Islet of Langerhans (tissue), 1 donor: ENCODE results near the gene AGBL5.
"Not testable (repeated sequence)": the region's sequence is repeated elsewhere in the genome, so short reads cannot be mapped to it uniquely, and the experiment has no call there.

Source experiments
- FAIRE-seq: peaks from one replicate; lab custom pipeline; 2011; peaks lifted over from hg19 to GRCh38; lab: Jason Lieb, UNC

Gene AGBL5

DNA sequence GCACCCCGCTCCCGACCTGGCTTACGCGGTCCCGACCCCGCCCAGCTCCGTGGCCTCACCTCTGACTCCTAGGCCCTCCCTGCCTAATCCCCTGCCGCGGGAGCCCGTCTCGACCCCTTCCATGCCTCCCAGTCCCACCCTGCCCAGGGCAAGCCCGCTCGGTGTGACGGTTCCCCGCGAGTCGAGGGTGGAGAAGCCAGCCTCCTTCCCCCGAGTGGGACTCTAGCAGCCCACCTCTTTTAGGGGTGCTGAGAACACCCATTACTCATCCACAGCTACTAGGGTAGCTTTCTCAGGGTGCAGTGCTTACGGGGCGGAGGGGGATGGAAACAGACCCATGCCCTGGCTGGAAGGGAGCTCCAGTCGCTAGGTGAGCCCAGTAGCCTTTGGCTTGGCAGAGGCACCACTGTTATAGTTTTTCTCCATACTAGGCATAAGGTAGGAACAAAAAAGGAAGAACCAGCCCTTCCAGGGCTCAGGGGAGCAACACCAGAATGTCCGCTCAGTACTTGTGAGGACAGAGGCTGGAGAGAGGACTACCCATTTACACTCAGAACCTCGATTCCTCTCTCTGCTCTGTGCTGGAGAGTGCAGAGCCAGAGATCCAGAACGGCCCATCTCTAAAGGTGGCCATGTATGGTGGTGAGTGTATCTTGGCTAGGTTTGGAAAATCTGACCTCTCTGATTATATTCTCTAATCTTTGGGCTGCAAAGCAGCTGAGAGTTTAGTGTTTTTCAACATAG, 606 bp downstream of the AGBL5 start:
- FAIRE-seq: no peak

DNA sequence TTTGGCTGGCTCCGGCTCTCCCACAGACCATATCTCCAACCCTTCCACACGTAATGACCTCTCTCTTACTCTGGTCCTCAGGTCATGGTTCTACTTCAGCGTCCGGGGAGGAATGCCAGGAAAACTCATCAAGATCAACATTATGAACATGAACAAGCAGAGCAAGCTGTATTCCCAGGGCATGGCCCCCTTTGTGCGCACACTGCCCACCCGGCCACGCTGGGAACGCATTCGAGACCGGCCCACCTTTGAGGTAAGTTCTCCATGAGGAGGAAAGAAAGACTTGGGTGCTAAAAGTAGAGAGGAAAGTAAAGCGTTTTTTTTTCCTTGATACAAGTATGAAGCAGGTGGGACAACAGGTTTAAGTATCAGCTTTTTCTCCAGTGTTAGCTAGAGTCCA, 1.9 kb downstream of the AGBL5 start:
- no peak for FAIRE-seq

DNA sequence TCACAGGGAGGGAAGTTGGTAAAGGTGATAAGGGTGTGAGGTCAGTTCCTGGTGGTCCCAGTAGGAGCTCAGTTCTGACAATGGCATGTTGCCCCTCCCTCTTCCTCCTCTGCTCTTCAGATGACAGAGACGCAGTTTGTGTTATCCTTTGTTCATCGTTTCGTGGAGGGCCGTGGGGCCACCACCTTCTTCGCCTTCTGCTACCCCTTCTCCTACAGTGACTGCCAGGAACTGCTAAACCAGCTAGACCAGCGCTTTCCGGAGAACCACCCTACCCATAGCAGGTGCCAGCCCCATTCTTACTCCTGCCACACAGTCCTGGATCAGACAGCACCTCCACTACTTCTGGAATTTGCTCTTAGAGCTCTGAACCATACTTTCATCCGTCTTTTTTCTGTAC, 2.3 kb downstream of the AGBL5 start:
- FAIRE-seq: no peak

DNA sequence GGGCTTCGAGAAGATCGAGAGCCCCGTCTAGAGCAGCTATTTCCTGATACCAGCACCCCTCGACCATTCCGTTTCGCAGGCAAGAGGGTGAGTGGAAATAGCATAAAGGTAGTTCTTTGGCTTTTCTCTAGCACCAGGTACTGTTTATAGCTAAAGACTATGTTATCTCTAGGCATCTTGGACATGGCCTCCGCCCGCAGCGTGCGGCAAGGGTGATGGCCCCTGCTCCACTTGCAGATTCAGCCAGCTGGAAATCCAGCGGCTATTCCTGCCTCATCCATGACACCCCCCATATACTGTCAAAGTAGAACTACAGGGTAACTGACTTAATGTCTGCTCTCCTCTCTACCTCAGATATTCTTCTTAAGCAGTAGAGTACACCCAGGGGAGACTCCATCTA, 3.3 kb downstream of the AGBL5 start:
- FAIRE-seq: no peak

DNA sequence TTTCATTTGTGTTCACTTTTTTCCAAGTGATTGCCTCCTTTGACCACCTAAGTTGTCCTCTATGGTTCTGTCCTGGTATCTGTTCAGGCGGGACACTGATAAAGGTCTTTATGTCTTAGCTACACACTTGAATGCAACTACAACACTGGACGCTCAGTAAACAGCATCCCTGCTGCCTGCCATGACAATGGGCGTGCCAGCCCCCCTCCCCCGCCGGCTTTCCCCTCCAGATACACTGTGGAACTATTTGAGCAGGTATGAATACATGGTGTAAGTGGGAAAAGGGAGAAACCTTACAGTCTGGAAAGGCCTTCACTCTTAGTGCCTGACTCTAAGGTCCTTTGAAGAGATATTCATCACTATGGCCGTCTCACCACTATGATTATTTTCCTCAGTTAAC, 5.7 kb downstream of the AGBL5 start:
- no peak for FAIRE-seq

DNA sequence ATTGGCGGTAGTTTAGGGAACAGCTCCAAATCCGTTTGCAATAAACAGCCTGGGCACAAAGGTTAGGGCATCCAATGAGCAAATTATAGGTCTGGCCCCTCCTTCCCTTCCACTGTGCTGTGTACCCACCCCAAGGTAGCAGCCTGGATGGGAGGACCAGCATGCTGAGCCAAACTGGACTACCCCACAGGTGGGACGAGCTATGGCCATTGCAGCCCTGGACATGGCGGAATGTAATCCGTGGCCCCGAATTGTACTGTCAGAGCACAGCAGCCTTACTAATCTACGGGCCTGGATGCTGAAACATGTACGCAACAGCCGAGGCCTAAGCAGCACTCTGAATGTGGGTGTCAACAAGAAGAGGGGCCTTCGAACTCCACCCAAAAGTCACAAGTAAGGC, 6.7 kb downstream of the AGBL5 start:
- FAIRE-seq: no peak

DNA sequence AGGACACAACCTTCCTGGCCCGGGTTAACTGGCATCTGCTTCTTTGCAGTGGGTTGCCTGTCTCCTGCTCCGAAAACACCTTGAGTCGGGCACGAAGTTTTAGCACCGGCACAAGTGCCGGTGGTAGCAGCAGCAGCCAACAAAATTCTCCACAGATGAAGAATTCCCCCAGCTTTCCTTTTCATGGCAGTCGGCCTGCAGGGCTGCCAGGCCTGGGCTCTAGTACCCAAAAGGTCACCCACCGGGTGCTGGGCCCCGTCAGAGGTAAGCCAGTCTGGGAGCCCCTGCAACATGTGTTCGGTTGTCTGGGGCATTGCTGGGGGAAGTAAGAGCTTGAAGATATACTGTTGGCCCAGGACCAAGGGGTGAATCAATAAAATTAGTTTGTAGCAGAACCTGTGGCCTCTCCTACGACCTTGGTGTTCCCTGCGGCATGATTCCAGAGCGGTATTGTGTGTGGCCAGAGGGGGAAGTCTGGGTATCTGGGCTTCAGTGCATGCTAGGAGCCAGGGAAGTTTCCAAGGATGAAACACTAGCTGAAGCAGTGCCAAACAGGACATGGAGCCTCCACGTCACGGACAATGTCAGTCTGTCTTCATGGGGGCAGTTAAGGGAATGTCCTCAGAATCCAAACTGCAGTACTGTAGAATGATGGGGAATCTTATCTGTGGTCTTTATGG, 7.8 kb downstream of the AGBL5 start:
- FAIRE-seq: no peak

DNA sequence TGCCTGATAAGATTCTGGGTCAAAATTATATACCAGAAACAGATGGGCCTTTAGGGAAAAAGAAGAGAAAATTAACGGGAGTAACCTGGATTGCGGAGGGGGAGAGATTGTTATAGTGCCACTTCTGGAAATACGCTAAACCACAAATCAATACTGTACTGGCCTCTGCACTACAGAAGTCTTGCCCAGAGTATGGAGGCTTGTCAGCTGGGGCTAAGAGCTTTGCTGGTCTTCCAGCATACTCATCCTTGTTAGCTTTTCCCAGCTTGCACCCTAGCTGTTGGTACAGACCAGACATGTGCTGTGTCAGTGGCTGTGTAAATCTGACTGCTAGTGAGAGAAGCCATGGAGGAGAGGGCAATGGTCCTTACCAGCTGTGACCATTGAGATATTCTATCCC, 8.9 kb downstream of the AGBL5 start:
- FAIRE-seq: no peak

DNA sequence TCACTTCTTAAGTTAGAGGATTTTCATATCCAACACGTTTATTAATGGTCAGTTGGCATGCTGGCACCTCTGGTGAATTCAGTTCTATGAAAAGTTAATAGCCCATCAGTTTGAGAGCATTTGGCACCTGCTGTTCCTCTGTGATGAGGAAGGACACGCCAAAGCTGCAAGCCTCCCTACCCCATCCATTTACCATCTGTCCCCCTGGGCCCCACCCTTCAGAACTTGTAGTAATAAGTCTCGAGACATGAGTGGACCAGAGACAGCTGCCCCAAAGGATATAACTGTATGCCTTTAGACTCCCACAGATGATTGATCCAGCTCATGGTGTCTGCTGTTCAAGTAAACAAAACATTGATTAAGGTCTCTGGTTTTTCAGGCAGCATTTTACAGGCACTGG, 13.7 kb downstream of the AGBL5 start:
- FAIRE-seq: no peak

DNA sequence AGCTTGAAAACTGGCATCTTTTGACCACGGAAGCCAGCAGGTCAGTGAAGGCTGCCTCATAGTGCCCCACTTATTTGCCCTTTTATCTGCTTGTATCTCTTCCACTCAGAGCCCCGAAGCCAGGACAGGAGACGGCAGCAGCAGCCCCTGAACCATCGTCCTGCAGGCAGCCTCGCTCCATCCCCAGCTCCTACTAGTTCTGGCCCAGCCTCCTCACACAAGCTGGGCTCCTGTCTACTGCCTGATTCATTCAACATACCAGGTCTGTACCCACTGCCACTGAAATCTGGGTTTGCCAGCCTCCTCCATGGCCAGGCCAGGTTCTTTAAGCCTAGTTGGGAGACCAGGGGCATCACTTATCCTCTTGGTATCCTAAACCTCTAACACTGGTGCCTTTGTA, 15.9 kb downstream of the AGBL5 start:
- FAIRE-seq: no peak

DNA sequence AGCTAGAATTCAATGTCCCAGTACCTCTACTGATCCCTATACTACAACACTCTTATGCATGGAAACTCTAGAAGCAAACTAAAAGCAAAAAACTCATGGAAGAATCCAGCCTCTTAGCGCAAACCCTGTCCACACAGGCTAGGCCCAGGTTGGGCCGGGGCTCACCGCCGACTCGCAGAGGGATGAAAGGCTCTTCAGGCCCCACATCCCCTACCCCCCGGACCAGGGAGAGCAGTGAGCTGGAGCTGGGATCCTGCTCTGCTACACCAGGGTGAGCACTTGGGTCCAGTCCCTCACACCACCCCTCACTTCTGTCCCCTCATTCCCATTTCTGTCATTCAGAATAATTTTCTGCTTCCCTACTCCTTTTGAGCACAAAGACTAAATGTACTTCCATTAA, 18.0 kb downstream of the AGBL5 start:
- no peak for FAIRE-seq

DNA sequence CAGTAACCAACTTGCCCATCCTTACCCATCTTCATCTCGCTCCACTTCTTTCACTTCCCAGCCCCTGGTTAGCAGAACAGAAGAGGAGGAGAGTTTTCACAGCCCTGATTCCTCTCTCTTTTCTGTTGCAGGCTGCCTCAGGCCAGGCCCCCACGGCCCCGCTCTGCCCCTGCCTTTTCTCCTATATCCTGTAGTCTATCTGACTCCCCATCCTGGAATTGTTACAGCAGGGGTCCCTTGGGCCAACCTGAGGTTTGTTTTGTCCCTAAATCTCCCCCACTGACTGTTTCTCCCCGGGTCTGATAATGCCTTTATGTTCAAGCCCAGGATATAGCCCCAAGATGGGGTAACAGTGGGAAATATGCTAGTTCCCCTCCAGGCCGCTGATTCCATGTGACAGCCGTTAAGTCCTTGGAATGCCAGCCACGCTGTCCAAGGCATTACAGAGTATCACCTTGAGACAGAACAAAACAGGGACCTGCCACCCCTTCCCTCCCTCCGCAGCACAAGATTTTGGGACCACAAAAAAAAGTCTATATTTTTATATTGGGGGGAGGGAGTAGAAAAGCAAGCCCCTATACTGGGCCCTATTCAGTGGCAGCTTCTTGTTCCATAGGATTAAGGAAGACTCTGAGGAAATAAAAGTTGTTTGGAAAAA, 18.6 kb downstream of the AGBL5 start:
- no peak for FAIRE-seq

DNA sequence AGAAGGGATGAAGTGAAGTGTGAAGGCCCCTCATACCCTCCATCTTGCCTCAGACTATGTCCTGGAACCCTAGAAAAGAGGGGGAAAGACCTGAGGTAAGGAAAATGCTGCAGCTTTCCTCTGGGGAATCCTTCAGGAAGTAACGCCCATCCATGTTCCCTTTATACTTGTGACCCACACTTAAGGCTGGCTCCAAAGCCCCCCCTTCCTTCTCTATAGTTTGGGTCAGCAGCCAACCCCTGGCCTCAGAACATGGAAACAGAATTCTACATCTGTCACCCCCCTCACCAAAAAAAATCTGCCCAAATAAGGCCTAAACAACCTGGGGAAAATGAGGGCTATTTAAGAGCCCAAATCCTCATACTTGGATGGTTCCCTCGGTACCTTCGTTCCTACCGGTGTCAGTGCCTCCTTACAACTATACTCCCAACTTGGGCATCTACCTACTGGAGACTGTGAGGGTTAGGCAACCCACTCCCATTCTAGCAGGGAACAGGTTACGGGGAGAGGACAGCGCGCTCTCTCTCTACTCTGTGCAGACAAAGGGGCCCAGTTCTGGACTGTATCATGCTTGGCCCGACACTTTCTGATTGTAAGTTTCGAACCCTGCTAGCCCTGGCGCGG, 19.3 kb downstream of the AGBL5 start:
- no peak for FAIRE-seq

DNA sequence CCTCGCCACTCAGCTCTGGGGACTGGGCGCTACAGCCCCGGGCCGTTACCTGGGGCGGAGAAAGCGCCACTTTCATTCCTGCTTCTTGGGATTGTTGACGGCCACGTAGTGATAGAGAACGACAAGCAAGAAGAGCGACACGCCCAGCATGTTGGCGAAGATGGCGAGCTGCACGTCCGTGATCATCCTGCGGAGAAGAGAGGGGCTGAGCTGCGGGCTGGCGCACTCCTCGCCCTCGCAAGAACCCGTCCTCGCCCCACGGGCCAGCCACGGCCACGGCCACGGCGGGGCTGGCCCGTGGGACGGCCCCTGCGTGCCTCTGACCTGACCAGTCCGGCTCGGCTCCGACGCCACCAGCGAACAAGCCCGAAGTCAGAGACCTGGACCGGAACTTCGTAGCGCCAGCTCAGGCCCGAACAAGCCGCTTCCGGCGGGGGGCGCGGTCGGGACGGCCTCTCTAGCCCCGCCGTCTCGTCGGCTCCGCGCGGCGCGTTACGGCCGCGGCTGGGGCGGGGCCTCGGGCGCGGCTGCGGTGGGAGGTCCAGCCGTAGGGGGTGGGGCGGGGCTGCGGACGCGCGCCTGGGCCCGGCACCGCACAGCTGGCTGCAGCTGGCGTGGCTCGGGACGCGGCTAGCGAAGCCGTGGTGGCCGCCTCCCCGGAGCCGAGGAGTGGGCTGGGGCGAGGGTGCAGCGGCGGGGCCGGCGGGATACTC, 20.0 kb downstream of the AGBL5 start, which contains the start of gene OST4:
Gene OST4 (minus strand): TSS at position 378 of the 713 bp plus-strand sequence.
- FAIRE-seq: no peak

DNA sequence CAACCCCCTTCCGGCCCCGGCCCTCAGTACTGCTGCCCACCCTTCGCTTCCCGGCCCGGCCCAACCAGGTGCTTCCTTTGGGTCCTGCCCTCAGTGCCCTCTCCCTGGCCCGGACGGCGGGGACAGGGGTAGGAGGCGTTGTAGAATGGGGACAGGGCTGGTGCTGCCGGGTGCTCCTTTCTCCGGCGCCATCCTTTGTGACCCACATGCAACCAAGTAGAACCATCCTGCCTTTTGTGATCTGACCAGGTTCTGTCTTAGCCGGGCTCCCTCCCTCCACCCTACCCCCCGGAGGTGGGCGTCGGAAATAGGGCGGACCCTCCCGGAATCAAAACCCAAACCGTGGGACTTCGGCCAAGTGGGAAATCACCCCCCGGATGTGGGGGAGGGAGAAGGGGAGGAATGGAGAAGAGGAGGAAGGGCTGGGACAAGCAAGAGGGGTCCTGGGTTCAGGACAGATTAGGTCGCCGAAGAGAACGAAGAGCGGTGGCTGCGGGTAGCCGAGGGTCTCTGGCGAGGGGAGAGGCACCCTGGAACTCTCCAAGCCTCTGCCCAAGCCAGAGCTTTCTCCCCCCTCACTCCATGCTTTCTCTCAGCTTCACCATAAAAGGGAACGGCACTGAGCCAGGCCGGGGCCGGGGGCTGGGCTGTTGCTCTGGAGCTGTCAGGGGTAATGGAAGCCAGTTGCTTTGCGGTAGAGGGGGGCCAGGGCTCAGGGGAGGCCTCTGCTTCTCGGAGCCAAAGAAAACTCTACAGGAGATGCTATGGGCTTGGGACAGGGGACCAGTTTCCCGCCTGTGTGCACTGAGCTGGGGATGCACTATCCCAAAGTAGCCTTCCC, 20.7 kb downstream of the AGBL5 start:
- FAIRE-seq: no peak

DNA sequence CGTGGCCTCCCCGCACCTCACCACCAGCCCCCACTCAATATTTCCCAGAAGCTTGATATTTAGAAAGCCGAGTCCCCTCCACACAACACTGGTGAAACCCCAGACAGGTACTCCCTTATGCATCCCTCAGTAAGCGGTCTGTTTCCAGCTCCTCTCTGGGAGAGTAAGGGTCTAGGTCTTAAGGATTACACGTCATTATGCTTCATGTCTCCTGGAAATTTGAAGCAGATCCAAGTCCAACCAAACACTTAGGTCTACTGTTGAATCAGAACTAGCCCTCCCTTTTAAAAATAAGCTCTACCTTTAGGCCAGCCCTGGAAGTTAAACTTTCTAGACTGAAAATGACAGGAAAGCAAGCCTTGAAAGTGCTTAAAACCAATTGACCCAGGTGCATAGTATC, 21.5 kb downstream of the AGBL5 start:
- no peak for FAIRE-seq

DNA sequence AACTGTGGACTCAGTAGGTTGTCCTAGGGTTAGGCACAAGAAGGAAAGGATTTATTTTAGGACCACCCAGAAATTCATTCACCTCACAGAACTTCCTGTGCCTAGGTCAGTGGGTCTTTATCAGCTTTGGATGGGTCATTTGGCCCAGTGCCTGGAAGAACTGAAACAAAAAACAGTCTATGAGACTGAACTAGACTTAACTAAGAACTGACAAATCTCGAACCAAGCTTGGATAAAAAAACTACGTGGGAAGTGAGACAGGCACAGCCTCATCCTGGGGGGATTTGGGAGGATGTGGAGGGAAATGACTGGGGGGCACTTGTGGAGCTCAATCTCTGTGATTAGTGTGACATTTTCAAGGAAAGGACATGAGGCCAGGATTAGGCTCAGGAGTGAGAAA, 22.3 kb downstream of the AGBL5 start:
- no peak for FAIRE-seq

DNA sequence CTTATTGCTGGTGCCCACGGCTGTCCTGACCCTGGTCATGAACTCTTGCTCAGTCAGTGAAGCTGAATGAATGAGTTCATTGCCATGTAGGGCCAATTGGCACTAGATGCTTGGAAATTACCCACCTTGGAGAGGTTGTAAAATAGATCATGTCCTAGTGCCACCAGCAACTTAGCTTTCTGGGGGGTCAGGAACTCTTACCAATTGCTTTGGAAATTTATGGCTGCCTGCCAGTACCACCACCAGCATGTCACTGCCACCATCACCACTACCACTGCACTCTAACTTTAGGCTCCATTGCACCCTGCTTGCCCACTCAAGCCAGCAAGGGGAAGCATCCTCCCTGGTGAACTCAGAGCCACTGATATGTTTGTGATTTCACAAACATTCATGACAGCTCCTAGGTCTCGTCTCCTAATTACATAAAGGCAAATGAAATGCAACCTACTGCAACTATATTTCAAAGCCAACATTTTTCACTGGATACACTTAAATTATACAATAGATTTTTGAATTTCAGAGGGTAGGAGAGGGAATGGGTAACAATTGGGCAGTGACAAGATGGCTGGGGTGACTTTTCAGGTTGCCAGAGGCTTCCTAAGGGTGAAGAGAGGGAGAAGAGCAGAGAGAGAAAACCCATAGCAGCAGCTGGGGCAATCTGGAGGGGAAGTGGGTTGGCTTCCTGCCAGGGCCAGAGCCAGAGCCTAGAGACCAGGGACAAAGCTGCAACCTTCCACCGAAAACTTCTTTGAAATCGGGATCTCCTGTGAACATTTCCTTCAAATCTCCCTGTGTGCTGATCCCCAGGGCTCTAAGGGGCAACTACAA, 23.5 kb downstream of the AGBL5 start:
- FAIRE-seq: no peak

DNA sequence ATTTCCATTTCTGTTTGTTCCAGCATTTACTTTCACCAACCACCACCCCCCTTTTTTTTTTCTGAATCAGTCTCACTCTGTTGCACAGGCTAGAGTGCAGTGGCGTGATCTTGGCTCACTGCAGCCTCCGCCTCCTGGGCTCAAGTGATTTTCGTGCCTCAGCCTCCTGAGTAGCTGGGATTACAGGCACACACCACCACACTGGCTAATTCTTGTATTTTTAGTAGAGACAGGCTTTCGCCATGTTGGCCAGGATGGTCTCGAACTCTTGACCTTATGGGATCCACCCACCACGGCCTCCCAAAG, 24.1 kb downstream of the AGBL5 start:
- FAIRE-seq: not testable (repeated sequence)

DNA sequence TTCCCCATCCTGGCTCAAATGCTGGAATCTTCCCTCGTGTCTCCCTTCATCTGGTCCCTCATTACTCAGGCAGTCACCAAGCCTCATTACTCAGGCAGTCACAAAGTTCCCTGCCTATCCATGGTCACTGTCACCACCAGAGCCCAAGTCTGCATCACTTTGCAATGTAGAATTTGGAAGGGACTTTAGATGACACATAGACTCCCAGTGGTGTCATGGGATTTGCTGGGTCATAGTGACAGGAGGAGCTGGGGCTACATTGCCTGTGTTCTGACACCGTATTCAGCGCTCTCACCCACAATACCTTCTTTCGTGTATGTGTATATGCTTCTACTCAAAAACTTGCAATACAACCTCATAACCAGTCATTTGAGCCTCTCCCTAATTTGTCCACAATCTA, 24.9 kb downstream of the AGBL5 start:
- FAIRE-seq: no peak

DNA sequence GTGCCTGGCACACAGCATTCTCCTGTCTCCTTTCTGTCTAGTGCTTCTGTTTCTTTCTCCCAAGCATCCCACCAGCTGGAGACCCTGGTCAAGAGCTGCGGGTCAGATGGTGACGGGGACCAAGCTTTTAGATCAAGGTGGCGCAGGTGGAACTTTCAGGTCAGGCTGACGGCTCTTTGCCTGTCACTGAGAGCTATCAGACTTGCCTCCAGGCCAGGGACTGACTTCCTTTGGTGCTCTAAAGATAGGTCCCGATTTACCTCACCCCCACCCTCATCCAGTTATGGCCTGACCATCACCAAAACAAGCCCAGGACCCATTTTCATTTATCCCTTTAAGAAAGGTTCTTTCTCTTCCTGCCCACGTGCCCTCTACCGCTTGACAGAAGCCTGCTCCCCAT, 25.8 kb downstream of the AGBL5 start:
- FAIRE-seq: no peak
